BJ (cell line): ENCODE measurements around the gene EZR. TPM values are rescaled to one million over a fixed set of nuclear protein-coding genes. Genes with fewer than 3 reads are reported as not detected.

Source experiments
- CTCF ChIA-PET: fragments of 350-600 bp; formaldehyde crosslinking; extraction: SDS; loops from one replicate; lab custom pipeline; 2021; ENCODE audit warnings: antibody characterized with exemption, inconsistent platforms; lab: Yijun Ruan, JAX
- POLR2A ChIA-PET: fragments of 300-600 bp; sonication (Branson Sonifier 250); formaldehyde crosslinking; extraction: SDS; loops from one replicate; lab custom pipeline; 2021; ENCODE audit warnings: antibody characterized with exemption; lab: Charles Lee
- DNase-seq: peaks from one replicate; pipeline ENCODE4 v3.0.0-alpha.2; 2011; ENCODE audit warnings: low read depth
- H3K27me3 ChIP-seq: 2 replicates; pipeline ENCODE4 v1.6.0; 2011; ENCODE audit warnings: low read length; ENCODE audit not compliant: control insufficient read depth, insufficient read depth
- H3K36me3 ChIP-seq: 2 replicates; pipeline ENCODE4 v1.5.1; 2011; ENCODE audit warnings: low read length; ENCODE audit not compliant: control insufficient read depth, insufficient read depth
- H3K4me3 ChIP-seq: 2 replicates; pipeline ENCODE4 v1.5.1; 2011; ENCODE audit warnings: low read depth, mild to moderate bottlenecking, control low read depth, low read length
- CTCF ChIP-seq: IDR thresholded peaks from 2 replicates; pipeline ENCODE4 v1.5.1; 2011; ENCODE audit warnings: low read depth, mild to moderate bottlenecking, control low read depth, inconsistent platforms, low read length, moderate library complexity; ENCODE audit not compliant: insufficient read depth
- polyA plus RNA-seq: library from polyadenylated mRNA; depleted of rRNA; stranded (reverse); fragments of >200 nt; gene quantifications from 2 replicates; pipeline ENCODE4 v1.2.3, GENCODE V29; 2011

The EZR gene
- polyA plus RNA-seq, 1 experiment = 117 TPM

DNA sequence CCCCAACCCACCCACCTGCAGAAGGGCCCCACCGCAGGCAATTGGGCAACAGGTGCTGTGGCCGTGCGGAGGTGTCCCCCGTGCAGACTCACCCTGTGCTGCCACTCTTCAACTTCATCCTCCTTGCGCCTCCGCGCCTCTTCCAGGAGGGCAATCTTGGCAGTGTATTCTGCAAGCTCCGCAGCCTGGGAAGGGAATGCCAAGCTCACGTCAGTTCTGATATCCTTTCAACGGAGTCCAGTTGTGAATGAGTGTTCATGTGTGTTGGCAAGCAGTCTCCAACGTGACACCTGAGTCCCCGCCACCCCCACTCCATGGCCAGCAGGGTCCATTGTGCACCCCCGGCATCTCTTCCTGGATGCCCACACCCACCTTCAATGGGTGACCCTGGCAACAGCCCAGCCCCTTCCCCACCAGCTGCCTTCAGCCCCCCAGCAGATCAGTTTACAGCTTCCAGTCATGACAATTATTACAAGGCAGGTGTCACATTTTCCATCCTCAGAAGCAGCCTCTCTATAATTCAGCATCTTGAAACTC lies 49.9 kb downstream of the EZR start:
- no peak overlapping the region for H3K4me3 ChIP-seq
- H3K27me3 ChIP-seq = no peaks in the 10 kb centered on the region
- no peak for TF ChIP-seq CTCF
- no peak for DNase-seq
- POLR2A ChIA-PET = no interaction called here
- CTCF ChIA-PET = no interaction called here
- H3K36me3 ChIP-seq = peaks cover 59% of the 10 kb centered on the region

- no peak for TF ChIP-seq CTCF
These were observed 50.7 kb downstream of the EZR start for GRCh38 chr6:158768436-158768835.

GRCh38 chr6:158767709-158768108 lies 51.5 kb downstream of the EZR start:
- Histone ChIP-seq H3K36me3 (peaks cover 57% of the 10 kb centered on the region), H3K27me3 (no peaks in the 10 kb centered on the region), H3K4me3 (no peak overlapping the region)
- CTCF ChIA-PET = interaction anchor here (0.7 kb wide), 1 partner anchor 308 kb away, joined by 3 read pairs; no protein-coding TSS in a partner anchor
- TF ChIP-seq CTCF = no peak
- DNase-seq = no peak
- POLR2A ChIA-PET = no interaction called here

More at GRCh38 chr6:158768436-158768835, 50.7 kb downstream of the EZR start:
- DNase-seq = no peak
- CTCF ChIA-PET = interaction anchor here (0.7 kb wide), 1 partner anchor 309 kb away, joined by 3 read pairs; no protein-coding TSS in a partner anchor
- POLR2A ChIA-PET = no interaction called here
- Histone ChIP-seq H3K4me3 (no peak overlapping the region), H3K27me3 (no peaks in the 10 kb centered on the region), H3K36me3 (peaks cover 57% of the 10 kb centered on the region)

GRCh38 chr6:158766621-158767455 lies 52.3 kb downstream of the EZR start:
- TF ChIP-seq CTCF = no peak
- POLR2A ChIA-PET = no interaction called here
- CTCF ChIA-PET = interaction anchor here (1.0 kb wide), 1 partner anchor 26 kb away, joined by 3 read pairs; no protein-coding TSS in a partner anchor

GRCh38 chr6:158765499-158766068 lies 53.6 kb downstream of the EZR start:
- DNase-seq = no peak
- Histone ChIP-seq H3K27me3 (no peaks in the 10 kb centered on the region), H3K36me3 (peaks cover 46% of the 10 kb centered on the region), H3K4me3 (no peak overlapping the region)
- ChIA-PET POLR2A (no interaction called here), CTCF (interaction anchor here (1.0 to 1.2 kb wide), 2 partner anchors 28 to 59 kb away, joined by 3 to 5 read pairs; no protein-coding TSS in a partner anchor)
- TF ChIP-seq CTCF = no peak

More at GRCh38 chr6:158766621-158767455, 52.3 kb downstream of the EZR start:
- no peak for DNase-seq
- Histone ChIP-seq H3K36me3 (peaks cover 53% of the 10 kb centered on the region), H3K4me3 (no peak overlapping the region), H3K27me3 (no peaks in the 10 kb centered on the region)
